Progenitor cell of endocrine pancreas (in vitro differentiated cells): ENCODE data around the gene IPO5. TPM values are rescaled to one million over a fixed set of nuclear protein-coding genes. Genes with fewer than 3 reads are reported as not detected.
"Not testable (repeated sequence)": the region's sequence is repeated elsewhere in the genome, so short reads cannot be mapped to it uniquely, and the experiment has no call there.

Experiments used
- DNase-seq: peaks from one replicate; pipeline ENCODE4 v3.0.0; 2021; ENCODE audit warnings: low spot score; ENCODE audit not compliant: unreplicated experiment
- H3K27ac Mint-ChIP-seq: 2 replicates; pipeline ENCODE4 v1.8.0; 2021; ENCODE audit warnings: mild to moderate bottlenecking, moderate library complexity, mixed read lengths
- H3K27me3 Mint-ChIP-seq: 2 replicates; pipeline ENCODE4 v1.8.0; 2021; ENCODE audit warnings: mixed read lengths
- H3K36me3 Mint-ChIP-seq: 2 replicates; pipeline ENCODE4 v1.8.0; 2022; ENCODE audit warnings: mixed read lengths; ENCODE audit not compliant: insufficient read depth
- H3K4me1 Mint-ChIP-seq: 2 replicates; pipeline ENCODE4 v1.8.0; 2021; ENCODE audit warnings: low read depth, mixed read lengths
- H3K4me3 Mint-ChIP-seq: 2 replicates; pipeline ENCODE4 v1.8.0; 2021; ENCODE audit warnings: low read depth, mild to moderate bottlenecking, moderate library complexity, mixed read lengths
- H3K9me3 Mint-ChIP-seq: 2 replicates; pipeline ENCODE4 v1.8.0; 2021; ENCODE audit warnings: low read depth, mixed read lengths
- CTCF ChIP-seq: fragments of 200-600 bp; sonication (generic); IDR thresholded peaks from one replicate; pipeline ENCODE4 v1.5.0; 2021; ENCODE audit warnings: antibody characterized with exemption, mild to moderate bottlenecking; ENCODE audit not compliant: unreplicated experiment
- total RNA-seq: library from RNA; stranded (reverse); gene quantifications from 2 replicates; pipeline ENCODE4 v1.2.1, GENCODE V29; 2021

Gene IPO5
- total RNA-seq, 1 donor from 2014 or later, result 208 TPM

- no peaks in the 10 kb centered on the region for H3K36me3 Mint-ChIP-seq
- TF ChIP-seq CTCF, result peak; percentile 48
- no peaks in the 10 kb centered on the region for H3K9me3 Mint-ChIP-seq
- no peaks in the 10 kb centered on the region for H3K27me3 Mint-ChIP-seq
- peak overlapping the region; percentile 77 for H3K27ac Mint-ChIP-seq
- peak overlapping the region; percentile 33 for H3K4me3 Mint-ChIP-seq
- H3K4me1 Mint-ChIP-seq, result peaks cover 8% of the 10 kb centered on the region
- no peak for DNase-seq
These were observed 80.1 kb downstream of the IPO5 start for GRCh38 chr13:98033277-98034247.

GRCh38 chr13:98035373-98035772, 81.9 kb downstream of the IPO5 start:
- Mint-ChIP-seq H3K27me3 (no peaks in the 10 kb centered on the region), H3K4me3 (no peak overlapping the region), H3K9me3 (no peaks in the 10 kb centered on the region), H3K4me1 (peaks cover 8% of the 10 kb centered on the region), H3K36me3 (no peaks in the 10 kb centered on the region), H3K27ac (no peak overlapping the region)
- TF ChIP-seq CTCF, result no peak
- DNase-seq, result no peak

- not testable (repeated sequence) for H3K4me1 Mint-ChIP-seq, H3K27me3 Mint-ChIP-seq
These were observed 83.3 kb downstream of the IPO5 start for GRCh38 chr13:98036564-98037302.

GRCh38 chr13:98039261-98039660, 85.8 kb downstream of the IPO5 start:
- TF ChIP-seq CTCF, result no peak
- Mint-ChIP-seq H3K4me3 (no peak overlapping the region), H3K9me3 (no peaks in the 10 kb centered on the region), H3K27me3 (no peaks in the 10 kb centered on the region), H3K4me1 (peaks cover 1% of the 10 kb centered on the region), H3K36me3 (no peaks in the 10 kb centered on the region), H3K27ac (no peak overlapping the region)
- no peak for DNase-seq

More at GRCh38 chr13:98036564-98037302, 83.3 kb downstream of the IPO5 start:
- not testable (repeated sequence) for H3K9me3 Mint-ChIP-seq, DNase-seq, H3K36me3 Mint-ChIP-seq, H3K27ac Mint-ChIP-seq, H3K4me3 Mint-ChIP-seq

- no peak for DNase-seq
- no peak overlapping the region for H3K27ac Mint-ChIP-seq
- H3K4me1 Mint-ChIP-seq, result no peaks in the 10 kb centered on the region
- no peak for TF ChIP-seq CTCF
- H3K9me3 Mint-ChIP-seq, result no peaks in the 10 kb centered on the region
- no peaks in the 10 kb centered on the region for H3K27me3 Mint-ChIP-seq
- H3K4me3 Mint-ChIP-seq, result no peak overlapping the region
- H3K36me3 Mint-ChIP-seq, result no peaks in the 10 kb centered on the region
These were observed 86.5 kb downstream of the IPO5 start for GRCh38 chr13:98039964-98040363.
